ENCODE data around the gene DSTYK. TPM values are rescaled to one million over a fixed set of nuclear protein-coding genes. Genes with fewer than 3 reads are reported as not detected.

DSTYK gene
- total and polyA plus RNA-seq, 2 experiments from 2014 or later, result 6.1 to 10.7 TPM

- no peak overlapping the region for H3K4me2 ChIP-seq
- H3K27ac ChIP-seq (ENCODE audit: low read depth), result no peak overlapping the region
- H3K79me2 ChIP-seq (replicated peaks; ENCODE audit: insufficient read depth), result peaks cover 64% of the 10 kb centered on the region
- ATAC-seq (no peak), DNase-seq (ENCODE audit: low spot score) (no peak)
- H3K4me3 ChIP-seq, result no peak overlapping the region
- H3F3A ChIP-seq (replicated peaks; ENCODE audit: low read depth), result no peaks in the 10 kb centered on the region; the same call in 1 of the 2 replicates
- Mint-ChIP-seq H3K27me3 (ENCODE audit: insufficient read depth, low read depth, poor library complexity) (peaks cover 4% of the 10 kb centered on the region), H3K4me3 (no peak overlapping the region), H3K4me1 (peaks cover 12% of the 10 kb centered on the region), H3K36me3 (ENCODE audit: low read depth) (peaks cover 17% of the 10 kb centered on the region), H3K27ac (no peak overlapping the region), H3K9me3 (no peaks in the 10 kb centered on the region)
- H2AFZ ChIP-seq, result no peak overlapping the region
- H4K20me1 ChIP-seq (replicated peaks; ENCODE audit: insufficient read depth), result peaks cover 42% of the 10 kb centered on the region
- H3K9me2 ChIP-seq (ENCODE audit: insufficient read depth), result no peaks in the 10 kb centered on the region
- H3K4me1 ChIP-seq (ENCODE audit: insufficient read depth), result peaks cover 9% of the 10 kb centered on the region; the same call in 1 of the 2 replicates
- no peak for TF ChIP-seq ZNF114 (CRISPR knock-in tag; IDR thresholded peaks at IDR 0.05)
- TF ChIP-seq NANOG (IDR thresholded peaks at IDR 0.05; ENCODE audit: borderline replicate concordance), result no peak
- TF ChIP-seq ETS1 (IDR thresholded peaks at IDR 0.05), result no peak
- no peak for TF ChIP-seq CTCF (conservative IDR thresholded peaks at IDR 0.05; ENCODE audit: low read depth in 2 of 2)
- TF ChIP-seq POLR2AphosphoS5 (IDR thresholded peaks at IDR 0.05; ENCODE audit: low read depth), result no peak
- no peak for TF ChIP-seq EZH2 (IDR thresholded peaks at IDR 0.05; ENCODE audit: low read depth, unreplicated experiment)
- H3K36me3 ChIP-seq (ENCODE audit: insufficient read depth), result peaks cover 13% of the 10 kb centered on the region
- H3K27me3 ChIP-seq (ENCODE audit: insufficient read depth), result no peaks in the 10 kb centered on the region
Observed at GRCh38 chr1:205118752-205119151, 92.8 kb downstream of the DSTYK start.

- no peak overlapping the region for H3K27ac ChIP-seq (ENCODE audit: low read depth)
- DNase-seq (ENCODE audit: low spot score) (no peak), ATAC-seq (no peak)
- peaks cover 25% of the 10 kb centered on the region for H3K79me2 ChIP-seq (replicated peaks; ENCODE audit: insufficient read depth)
- Mint-ChIP-seq H3K27me3 (ENCODE audit: insufficient read depth, low read depth, poor library complexity) (no peaks in the 10 kb centered on the region), H3K4me3 (no peak overlapping the region), H3K36me3 (ENCODE audit: low read depth) (peaks cover 24% of the 10 kb centered on the region), H3K27ac (no peak overlapping the region), H3K4me1 (no peaks in the 10 kb centered on the region), H3K9me3 (no peaks in the 10 kb centered on the region)
- no peaks in the 10 kb centered on the region for H3K27me3 ChIP-seq (ENCODE audit: insufficient read depth)
- no peaks in the 10 kb centered on the region for H3K9me2 ChIP-seq (ENCODE audit: insufficient read depth)
- H2AFZ ChIP-seq, result no peak overlapping the region
- H3K36me3 ChIP-seq (ENCODE audit: insufficient read depth), result peaks cover 31% of the 10 kb centered on the region
- peaks cover 24% of the 10 kb centered on the region for H4K20me1 ChIP-seq (replicated peaks; ENCODE audit: insufficient read depth)
- H3K4me2 ChIP-seq, result no peak overlapping the region
- H3K4me1 ChIP-seq (ENCODE audit: insufficient read depth), result no peaks in the 10 kb centered on the region
- H3F3A ChIP-seq (replicated peaks; ENCODE audit: low read depth), result 0 out of 2 replicates have a peak, but pooled peaks cover 6% of the 10 kb centered on the region
- no peak overlapping the region for H3K4me3 ChIP-seq
- TF ChIP-seq EZH2 (IDR thresholded peaks at IDR 0.05; ENCODE audit: low read depth, unreplicated experiment) (no peak), ZNF331 (CRISPR knock-in tag; IDR thresholded peaks at IDR 0.05; ENCODE audit: low read depth) (no peak), ETS1 (IDR thresholded peaks at IDR 0.05) (no peak), CTCF (conservative IDR thresholded peaks at IDR 0.05; ENCODE audit: low read depth in 2 of 2) (no peak), REST (IDR thresholded peaks at IDR 0.05; ENCODE audit: unreplicated experiment) (no peak), EZH2phosphoT487 (IDR thresholded peaks at IDR 0.05; ENCODE audit: unreplicated experiment) (no peak), NANOG (IDR thresholded peaks at IDR 0.05; ENCODE audit: borderline replicate concordance) (no peak), CREB1 (CRISPR knock-in tag; IDR thresholded peaks at IDR 0.05; ENCODE audit: low read depth) (no peak), STAT1 (IDR thresholded peaks at IDR 0.05; ENCODE audit: unreplicated experiment) (no peak), POLR2AphosphoS5 (IDR thresholded peaks at IDR 0.05; ENCODE audit: low read depth) (no peak)
Observed at GRCh38 chr1:205111354-205111753, 100.1 kb downstream of the DSTYK start.

Data from GM23338 (cell line).